ENCODE measurements around the gene PTPRM. TPM values are rescaled to one million over a fixed set of nuclear protein-coding genes. Genes with fewer than 3 reads are reported as not detected.

Gene PTPRM
- total RNA-seq, 1 experiment from 2014 or later, result 11.1 TPM

DNA sequence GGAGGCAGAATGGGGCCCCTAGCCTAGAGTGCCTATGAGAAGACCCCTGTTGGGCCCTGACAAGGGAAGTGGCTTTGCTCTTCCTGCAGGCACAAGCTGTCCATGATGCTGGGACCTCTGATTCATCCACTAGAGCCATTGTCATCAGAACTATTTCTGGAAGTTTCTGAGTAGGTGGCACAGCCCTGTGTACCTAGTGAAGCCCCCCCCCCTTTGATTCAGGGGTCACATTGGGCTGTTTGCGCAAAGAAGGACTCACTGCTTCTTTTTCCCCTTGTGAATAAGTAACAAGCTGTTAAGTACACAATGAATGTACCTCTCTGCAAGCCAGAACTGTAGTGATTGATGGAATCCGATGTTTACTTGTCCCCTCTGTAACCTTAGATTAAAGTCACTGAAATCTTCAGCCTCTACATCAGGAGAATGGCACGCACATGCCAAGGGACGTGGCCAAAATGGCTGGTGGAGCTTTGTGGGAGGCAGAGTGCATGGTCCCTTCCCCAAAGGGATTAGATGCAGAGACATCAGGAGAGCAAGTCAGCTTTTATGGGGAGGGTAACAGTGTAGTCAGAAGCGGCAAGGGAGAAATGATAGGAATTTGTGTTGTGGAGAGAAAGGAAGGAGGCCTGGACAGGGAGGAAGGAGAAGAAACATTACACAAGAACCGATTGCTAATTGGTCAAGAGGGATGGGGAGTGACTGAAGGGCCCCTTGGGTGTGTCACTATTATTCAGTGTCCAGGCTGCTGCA is 774.5 kb downstream of the PTPRM start:
- ATAC-seq (peak; percentile 30), DNase-seq (ENCODE audit: low spot score) (no peak)
- no peaks in the 10 kb centered on the region for H3K9me3 Mint-ChIP-seq
- H3K27ac Mint-ChIP-seq, result no peak overlapping the region
- no peaks in the 10 kb centered on the region for H3K36me3 Mint-ChIP-seq
- H3K4me1 Mint-ChIP-seq, result peaks cover 13% of the 10 kb centered on the region
- no peak overlapping the region for H3K4me3 Mint-ChIP-seq
- ChIA-PET POLR2A (no interaction called here), CTCF (no interaction called here)
- H3K27me3 Mint-ChIP-seq (ENCODE audit: low read depth), result no peaks in the 10 kb centered on the region
- TF ChIP-seq NR3C1 (CRISPR knock-in tag; conservative IDR thresholded peaks at IDR 0.05; ENCODE audit: low read depth), result no peak
- peak; percentile 38; the same call in 1 of the 2 replicates for TF ChIP-seq GABPB1 (CRISPR knock-in tag; IDR thresholded peaks at IDR 0.05)

DNA sequence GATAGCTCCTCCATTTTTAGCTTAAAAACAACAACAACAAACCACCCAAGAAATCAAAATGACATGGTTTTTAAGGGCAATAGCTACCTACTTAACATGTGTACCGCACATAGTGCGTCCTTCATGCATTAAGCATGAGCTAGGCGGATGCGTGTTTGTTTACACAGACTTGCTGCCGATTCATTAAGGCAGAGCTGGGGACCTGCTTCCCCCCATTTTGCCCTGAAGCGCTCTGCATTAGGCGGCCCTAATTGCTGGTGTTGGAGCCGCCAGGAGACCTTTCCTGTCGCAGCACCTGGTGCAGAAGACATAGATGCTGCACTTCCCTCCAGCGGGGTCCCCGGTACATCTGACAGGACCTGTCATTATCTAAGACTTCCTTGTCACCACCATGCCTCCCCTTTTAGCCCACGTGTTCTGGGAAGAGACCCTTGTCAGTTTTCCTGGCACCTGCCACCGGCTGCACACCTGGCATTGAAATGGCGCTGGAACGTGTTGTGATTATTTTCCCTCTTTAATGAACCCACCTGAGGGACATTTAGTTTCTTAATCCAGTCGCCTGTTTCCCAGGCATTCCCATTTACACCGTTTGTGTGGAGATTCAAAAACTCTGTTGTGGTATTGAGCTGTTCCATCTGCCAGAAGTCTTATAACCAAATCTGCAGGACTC is 781.1 kb downstream of the PTPRM start:
- ChIA-PET CTCF (interaction anchor here (1.4 kb wide), 1 partner anchor 128 kb away, joined by 3 read pairs; no protein-coding TSS in a partner anchor), POLR2A (no interaction called here)
- H3K4me1 Mint-ChIP-seq, result no peaks in the 10 kb centered on the region
- peaks cover 13% of the 10 kb centered on the region for H3K9me3 Mint-ChIP-seq
- H3K36me3 Mint-ChIP-seq, result 0 out of 2 replicates have a peak, but pooled peaks cover 4% of the 10 kb centered on the region
- no peak for DNase-seq (ENCODE audit: low spot score)
- ATAC-seq, result no peak
- no peaks in the 10 kb centered on the region for H3K27me3 Mint-ChIP-seq (ENCODE audit: low read depth)
- H3K4me3 Mint-ChIP-seq, result no peak overlapping the region
- no peak overlapping the region for H3K27ac Mint-ChIP-seq
- TF ChIP-seq STAT6 (CRISPR knock-in tag; conservative IDR thresholded peaks at IDR 0.05; ENCODE audit: low read depth), result no peak
- TF ChIP-seq MYBL2 (CRISPR knock-in tag; IDR thresholded peaks at IDR 0.05), result no peak
- no peak for TF ChIP-seq EMX1 (CRISPR knock-in tag; IDR thresholded peaks at IDR 0.05)
- TF ChIP-seq CBFB (CRISPR knock-in tag; IDR thresholded peaks at IDR 0.05; ENCODE audit: low read depth), result no peak

DNA sequence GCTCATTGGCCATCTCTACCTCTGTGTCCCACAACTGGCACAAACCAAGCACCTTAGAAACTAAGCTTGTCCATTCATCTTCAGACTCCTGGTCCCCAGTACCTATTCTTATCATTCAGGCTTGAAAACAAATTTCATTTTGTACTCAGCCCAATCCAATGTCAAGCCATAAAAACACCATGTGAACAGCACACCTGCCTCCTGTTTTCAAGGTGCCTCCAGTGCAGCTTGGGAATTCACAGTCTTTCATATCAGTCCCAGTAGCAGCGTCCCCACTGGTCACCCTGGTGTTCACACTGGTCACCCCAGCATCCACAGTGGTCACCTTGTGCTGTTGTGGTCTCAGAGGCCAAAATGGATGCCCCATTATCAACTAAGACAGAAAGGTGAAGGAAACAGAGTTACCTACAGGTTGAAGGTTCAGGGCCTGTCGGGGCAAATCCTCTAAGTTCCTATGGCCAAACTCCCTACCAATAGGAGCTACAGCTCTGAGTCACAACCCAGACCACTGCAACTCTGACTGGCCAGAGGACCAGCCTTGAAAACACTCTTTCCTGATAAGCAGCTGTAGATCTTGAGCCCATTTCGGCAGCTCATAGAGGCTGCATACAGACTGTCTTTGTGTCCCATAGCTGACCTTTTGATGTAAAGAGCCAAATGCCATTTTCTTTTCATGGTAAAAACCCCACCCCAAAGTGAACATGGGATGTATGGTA is 782.6 kb downstream of the PTPRM start:
- DNase-seq (ENCODE audit: low spot score) (no peak), ATAC-seq (no peak)
- Mint-ChIP-seq H3K36me3 (0 out of 2 replicates have a peak, but pooled peaks cover 4% of the 10 kb centered on the region), H3K4me1 (no peaks in the 10 kb centered on the region), H3K9me3 (peaks cover 13% of the 10 kb centered on the region), H3K4me3 (no peak overlapping the region), H3K27me3 (ENCODE audit: low read depth) (no peaks in the 10 kb centered on the region), H3K27ac (no peak overlapping the region)
- CTCF ChIA-PET, result interaction anchor here (0.9 to 1.1 kb wide), 2 partner anchors 14 to 19 kb away, joined by 3 read pairs; no protein-coding TSS in a partner anchor
- no peak for TF ChIP-seq TEAD4 (CRISPR knock-in tag; IDR thresholded peaks at IDR 0.05)
- POLR2A ChIA-PET, result interaction anchor here (0.5 kb wide), 1 partner anchor 112 kb away, joined by 8 read pairs; no protein-coding TSS in a partner anchor

DNA sequence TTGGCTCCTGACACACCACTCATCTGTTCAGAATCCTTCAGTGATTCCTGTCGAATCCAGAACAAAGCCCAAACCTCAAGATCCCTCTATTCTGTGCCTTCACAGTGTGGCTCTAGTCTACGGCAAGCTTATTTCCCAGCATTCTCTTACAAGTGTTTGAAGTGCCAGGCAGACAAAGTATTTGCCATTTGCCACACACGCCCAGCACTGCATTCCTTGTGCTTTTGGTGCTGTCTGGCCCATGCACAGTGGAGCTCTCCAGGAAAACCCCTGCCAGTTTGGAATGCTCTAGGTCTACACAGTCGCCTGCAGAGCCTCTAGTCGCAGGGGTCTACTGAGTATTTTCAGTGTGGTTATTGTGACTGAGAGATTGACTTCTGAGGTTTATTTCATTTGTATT is 783.5 kb downstream of the PTPRM start:
- Mint-ChIP-seq H3K36me3 (0 out of 2 replicates have a peak, but pooled peaks cover 4% of the 10 kb centered on the region), H3K4me3 (no peak overlapping the region), H3K4me1 (no peaks in the 10 kb centered on the region), H3K27me3 (ENCODE audit: low read depth) (no peaks in the 10 kb centered on the region), H3K9me3 (peaks cover 13% of the 10 kb centered on the region), H3K27ac (no peak overlapping the region)
- ChIA-PET POLR2A (interaction anchor here (0.5 kb wide), 1 partner anchor 113 kb away, joined by 8 read pairs; no protein-coding TSS in a partner anchor), CTCF (interaction anchor here (1.1 kb wide), 1 partner anchor 15 kb away, joined by 3 read pairs; no protein-coding TSS in a partner anchor)
- no peak for DNase-seq (ENCODE audit: low spot score)
- ATAC-seq, result no peak
- TF ChIP-seq NR2C2 (CRISPR knock-in tag; IDR thresholded peaks at IDR 0.05), result no peak
- no peak for TF ChIP-seq MYBL2 (CRISPR knock-in tag; IDR thresholded peaks at IDR 0.05)
- no peak for TF ChIP-seq NFATC4 (CRISPR knock-in tag; IDR thresholded peaks at IDR 0.05)
- TF ChIP-seq SMAD3 (CRISPR knock-in tag; IDR thresholded peaks at IDR 0.05; ENCODE audit: borderline replicate concordance), result no peak
- no peak for TF ChIP-seq ESRRA (CRISPR knock-in tag; IDR thresholded peaks at IDR 0.05; ENCODE audit: borderline replicate concordance)
- TF ChIP-seq ELF4 (CRISPR knock-in tag; IDR thresholded peaks at IDR 0.05; ENCODE audit: low read depth), result no peak
- no peak for TF ChIP-seq ZNF263 (CRISPR knock-in tag; IDR thresholded peaks at IDR 0.05; ENCODE audit: low read depth)
- TF ChIP-seq ATF3 (CRISPR knock-in tag; conservative IDR thresholded peaks at IDR 0.05), result no peak
- no peak for TF ChIP-seq FOXK1 (CRISPR knock-in tag; IDR thresholded peaks at IDR 0.05)
- no peak for TF ChIP-seq PREB (CRISPR knock-in tag; IDR thresholded peaks at IDR 0.05; ENCODE audit: borderline replicate concordance)
- TF ChIP-seq STAT6 (CRISPR knock-in tag; conservative IDR thresholded peaks at IDR 0.05; ENCODE audit: low read depth), result no peak
- TF ChIP-seq ZNF416 (CRISPR knock-in tag; IDR thresholded peaks at IDR 0.05), result no peak
